T1000 (cell line): Measurements from ENCODE around the gene RPS16.

Experiments used
- DNase-seq: peaks from one replicate; lab custom pipeline; 2025; ENCODE audit warnings: mixed read lengths; lab: John Stamatoyannopoulos, UW

RPS16 gene

GRCh38 chr19:39407410-39407659 lies 28.4 kb downstream of the RPS16 start:
- no peak for DNase-seq

- peak; percentile 92 for DNase-seq
Observed at GRCh38 chr19:39406656-39407409, 28.9 kb downstream of the RPS16 start, which contains the start of gene ZFP36. TSS of gene ZFP36 (plus strand) at chr19:39406847. CDS start at chr19:39406905, 58 bp downstream.

GRCh38 chr19:39405958-39406655 lies 29.6 kb downstream of the RPS16 start:
- DNase-seq: no peak

- DNase-seq: no peak
Observed at GRCh38 chr19:39405261-39405957, 30.3 kb downstream of the RPS16 start.

- DNase-seq: peak; percentile 98
Observed at GRCh38 chr19:39403331-39404312, 32.1 kb downstream of the RPS16 start.

GRCh38 chr19:39402346-39403300 lies 33.1 kb downstream of the RPS16 start:
- DNase-seq: peak; percentile 78

- peak; percentile 24 for DNase-seq
Observed at GRCh38 chr19:39401549-39402345, 34.0 kb downstream of the RPS16 start.

- DNase-seq: no peak
Observed at GRCh38 chr19:39401070-39401548, 34.6 kb downstream of the RPS16 start.

- DNase-seq: no peak
Observed at GRCh38 chr19:39400061-39400460, 35.7 kb downstream of the RPS16 start.

- no peak for DNase-seq
Observed at GRCh38 chr19:39399668-39400050, 36.1 kb downstream of the RPS16 start.

- DNase-seq: peak; percentile 58
Observed at GRCh38 chr19:39398297-39398864, 37.4 kb downstream of the RPS16 start.

GRCh38 chr19:39397360-39398296 lies 38.1 kb downstream of the RPS16 start:
- DNase-seq: peak; percentile 81

- DNase-seq: peak; percentile 98
Observed at GRCh38 chr19:39390751-39391437, 44.9 kb downstream of the RPS16 start, which contains the start of the genes MED29 and PAF1. TSS of gene MED29 (plus strand) at chr19:39391378. CDS start at chr19:39391423, 45 bp downstream. TSS of gene PAF1 (minus strand) at chr19:39391106. CDS start at chr19:39390864, 242 bp downstream.

GRCh38 chr19:39390451-39390750 lies 45.3 kb downstream of the RPS16 start:
- DNase-seq: no peak

GRCh38 chr19:39389631-39390414 lies 45.9 kb downstream of the RPS16 start:
- DNase-seq: no peak

- DNase-seq: no peak
Observed at GRCh38 chr19:39388657-39389056, 47.1 kb downstream of the RPS16 start.

GRCh38 chr19:39386557-39386956 lies 49.2 kb downstream of the RPS16 start:
- DNase-seq: no peak
